A673 (cell line): Measurements from ENCODE around the gene CENPX. TPM values are rescaled to one million over a fixed set of nuclear protein-coding genes. Genes with fewer than 3 reads are reported as not detected.

Experiments
- BruUV-seq: library from RNA; stranded (reverse); fragments of 400-500 nt; replicated peaks from 2 replicates; lab custom pipeline; 2021; lab: Mats Ljungman, UMichigan
- CTCF ChIA-PET: fragments of 300-600 bp; sonication (Branson Sonifier 250); formaldehyde crosslinking; loops from one replicate; lab custom pipeline; 2022; ENCODE audit warnings: antibody characterized with exemption; lab: Charles Lee
- POLR2A ChIA-PET: fragments of 300-600 bp; sonication (Branson Sonifier 250); formaldehyde crosslinking; loops from one replicate; lab custom pipeline; 2022; ENCODE audit warnings: antibody characterized with exemption; ENCODE audit not compliant: low non-redundant PET; lab: Charles Lee
- DNase-seq: peaks from one replicate; pipeline ENCODE4 v3.0.0-alpha.2; 2015; ENCODE audit warnings: low spot score
- H3K27ac ChIP-seq: fragments of 200-600 bp; sonication (generic); 2 replicates; pipeline ENCODE4 v1.5.1; 2016; ENCODE audit warnings: mixed run types, low read depth, mild to moderate bottlenecking, mixed read lengths, antibody characterized with exemption, low read length; ENCODE audit not compliant: poor library complexity, severe bottlenecking
- H3K27me3 ChIP-seq: fragments of 200-600 bp; sonication (generic); replicated peaks from 2 replicates; pipeline ENCODE4 v1.6.1; 2017; ENCODE audit warnings: mixed run types, low read depth, mild to moderate bottlenecking, mixed read lengths, antibody characterized with exemption, low read length; ENCODE audit not compliant: insufficient read depth, poor library complexity
- H3K36me3 ChIP-seq: fragments of 200-600 bp; sonication (generic); 2 replicates; pipeline ENCODE4 v1.6.1; 2016; ENCODE audit warnings: mixed run types, mild to moderate bottlenecking, mixed read lengths, antibody characterized with exemption, low read length; ENCODE audit not compliant: insufficient read depth, poor library complexity, severe bottlenecking
- H3K4me1 ChIP-seq: fragments of 200-600 bp; sonication (generic); 2 replicates; pipeline ENCODE4 v1.6.1; 2017; ENCODE audit warnings: mixed run types, mild to moderate bottlenecking, mixed read lengths, antibody characterized with exemption, low read length; ENCODE audit not compliant: insufficient read depth, poor library complexity, severe bottlenecking
- H3K4me3 ChIP-seq: fragments of 200-600 bp; sonication (generic); 2 replicates; pipeline ENCODE4 v1.5.1; 2016; ENCODE audit warnings: low read depth, mixed run types, mild to moderate bottlenecking, mixed read lengths, low read length; ENCODE audit not compliant: poor library complexity, severe bottlenecking
- H3K9me3 ChIP-seq: fragments of 200-600 bp; sonication (generic); 2 replicates; pipeline ENCODE4 v1.6.1; 2016; ENCODE audit warnings: mixed run types, low read depth, mild to moderate bottlenecking, mixed read lengths, antibody characterized with exemption, low read length; ENCODE audit not compliant: poor library complexity, severe bottlenecking
- CTCF ChIP-seq: fragments of 300-800, 200-600 bp; sonication (generic); conservative IDR thresholded peaks from 2 replicates; pipeline ENCODE4 v1.5.1; 2017; ENCODE audit warnings: low read depth, mild to moderate bottlenecking, antibody characterized with exemption, low read length, moderate library complexity, mixed read lengths
- EZH2 ChIP-seq: fragments of 200-600 bp; sonication (generic); IDR thresholded peaks from 2 replicates; pipeline ENCODE4 v1.6.1; 2017; ENCODE audit warnings: borderline replicate concordance, low read depth, mild to moderate bottlenecking, mixed read lengths, antibody characterized with exemption, low read length; ENCODE audit not compliant: poor library complexity, severe bottlenecking
- intact Hi-C: fragments of 100-400 bp; cut with micrococcal nuclease; formaldehyde crosslinking; loops from one replicate; pipeline ENCODE4 v1.10.0; 2022; ENCODE audit not compliant: unreplicated experiment
- total RNA-seq: library from RNA; stranded (reverse); gene quantifications from 2 replicates; pipeline ENCODE4 v1.2.3, GENCODE V29; 2021

The CENPX gene
- total RNA-seq, 1 experiment from 2014 or later: 165 TPM

GRCh38 chr17:82051776-82052637 lies 29.3 kb upstream of the CENPX start, which contains the start of the genes GPS1 and RFNG:
GPS1 (plus strand) TSS chr17:82051898; CDS start chr17:82051932, 34 bp downstream.
RFNG (minus strand) TSS chr17:82051811; CDS start chr17:82051766, 45 bp downstream.
- no peak for TF ChIP-seq CTCF
- no peak for TF ChIP-seq EZH2
- Histone ChIP-seq H3K4me3 (peak within 1 kb of the TSS; percentile 96), H3K27ac (peak within 1 kb of the TSS; percentile 73), H3K27me3 (no peaks in the 10 kb centered on the region), H3K9me3 (no peaks in the 10 kb centered on the region), H3K36me3 (peaks cover 52% of the 10 kb centered on the region), H3K4me1 (peaks cover 9% of the 10 kb centered on the region)
- intact Hi-C loops: no loop called here
- no TSS peak for BruUV-seq
- peak; percentile 81 for DNase-seq
- CTCF ChIA-PET: interaction anchor here (0.5 to 0.6 kb wide), 3 partner anchors 11 to 51 kb away, joined by 3 to 5 read pairs (median 4); no protein-coding TSS in a partner anchor
- POLR2A ChIA-PET: no interaction called here

GRCh38 chr17:82050761-82051641 lies 28.3 kb upstream of the CENPX start:
- POLR2A ChIA-PET: interaction anchor here (0.6 kb wide), 2 partner anchors 37 to 185 kb away, joined by 4 read pairs; no protein-coding TSS in a partner anchor
- DNase-seq: no peak
- BruUV-seq: no TSS peak
- Histone ChIP-seq H3K27me3 (no peaks in the 10 kb centered on the region), H3K36me3 (peaks cover 43% of the 10 kb centered on the region), H3K27ac (peak overlapping the region; percentile 72), H3K4me1 (peaks cover 9% of the 10 kb centered on the region), H3K4me3 (peak overlapping the region; percentile 96), H3K9me3 (no peaks in the 10 kb centered on the region)
- intact Hi-C loops: no loop called here
- CTCF ChIA-PET: interaction anchor here (0.5 to 1.7 kb wide), 2 partner anchors 10 to 13 kb away, joined by 4 to 5 read pairs; partner anchors contain the start of gene DCXR
- TF ChIP-seq EZH2 (no peak), CTCF (no peak)
